Kidney (tissue), 14 donors: ENCODE results near the gene COLGALT1. TPM values are rescaled to one million over a fixed set of nuclear protein-coding genes. Genes with fewer than 3 reads are reported as not detected.

Experiments used
- DNase-seq, 5 donors: peaks; one replicate each; pipeline ENCODE4 v3.0.0-alpha.2; 2013 to 2020
- FAIRE-seq: peaks from 2 replicates; lab custom pipeline; 2012; peaks lifted over from hg19 to GRCh38; lab: Jason Lieb, UNC
- H3K27ac ChIP-seq, 2 donors: one replicate each; pipeline ENCODE4 v1.7.0; 2013; ENCODE audit warnings: low read depth in 2 of 2, low read length in 2 of 2, inconsistent platforms in 1 of 2
- H3K27me3 ChIP-seq: one replicate; pipeline ENCODE4 v1.7.1; 2013; ENCODE audit warnings: low read length, inconsistent platforms; ENCODE audit not compliant: control insufficient read depth, insufficient read depth
- H3K36me3 ChIP-seq, 3 donors: one replicate each; pipeline versions ENCODE4 v1.7.0 to v1.7.1; 2013; ENCODE audit warnings: low read length in 3 of 3, control low read depth in 1 of 3, inconsistent platforms in 1 of 3; ENCODE audit not compliant: insufficient read depth in 3 of 3, control insufficient read depth in 2 of 3
- H3K4me1 ChIP-seq, 3 donors: one replicate each; pipeline versions ENCODE4 v1.7.0 to v1.7.1; 2013; ENCODE audit warnings: low read length in 3 of 3, inconsistent platforms in 1 of 3, low read depth in 1 of 3; ENCODE audit not compliant: control insufficient read depth in 2 of 3, insufficient read depth in 2 of 3
- H3K4me3 ChIP-seq, 3 donors: one replicate each; pipeline versions ENCODE4 v1.7.0 to v1.8.1; 2013; ENCODE audit warnings: low read length in 3 of 3, control low read depth in 1 of 3, inconsistent platforms in 1 of 3
- H3K9ac ChIP-seq, 3 donors: one replicate each; pipeline versions ENCODE4 v1.7.0 to v1.7.1; 2013; ENCODE audit warnings: low read length in 3 of 3, control low read depth in 1 of 3, inconsistent platforms in 1 of 3
- H3K9me3 ChIP-seq, 3 donors: one replicate each; pipeline versions ENCODE4 v1.7.0 to v1.7.1; 2013; ENCODE audit warnings: low read length in 3 of 3, control low read depth in 1 of 3, inconsistent platforms in 1 of 3; ENCODE audit not compliant: control insufficient read depth in 2 of 3, insufficient read depth in 1 of 3
- CTCF ChIP-seq: IDR thresholded peaks from 3 replicates; pipeline ENCODE4 v1.5.1; 2012; ENCODE audit warnings: mild to moderate bottlenecking, moderate library complexity, borderline replicate concordance; ENCODE audit not compliant: insufficient read depth; ENCODE audit errors: extremely low read depth
- intact Hi-C: fragments of 100-400 bp; cut with DNase I; formaldehyde crosslinking; loops from one replicate; pipeline ENCODE4 v1.11.1; 2022
- polyA plus RNA-seq: library from polyadenylated mRNA; stranded (reverse); fragments of 350-450 nt; fragmentation: Illumina TruSeq; extraction: RNeasy Lipid Tissue Mini Kit (QIAGEN cat#74804); gene quantifications from one replicate; pipeline ENCODE4 v1.2.3, GENCODE V29; 2014; ENCODE audit warnings: low read depth, low replicate concordance; ENCODE audit not compliant: insufficient read depth
- total RNA-seq: library from RNA; stranded (reverse); fragmentation: NEBNext Ultra II Directional; extraction: Animal tissue kit (Norgen Biotek cat#: 25700); gene quantifications from one replicate; pipeline ENCODE4 v1.2.1, GENCODE V29; 2021
- donor health status: control.
- donor health status: control.
- donor health status: control.
- donor health status: control.
- donor health status: control.
- donor health status: DM: yes; HTN: yes; CAD: no.
- donor health status: Normal renal cell carcinoma (clear cell type).

The COLGALT1 gene
- total and polyA plus RNA-seq, 2 donors from 2014 or later, result 23.6 to 66.2 TPM

- no peaks in the 10 kb centered on the region for H3K9me3 ChIP-seq
- H3K27me3 ChIP-seq, result no peaks in the 10 kb centered on the region
- FAIRE-seq (no peak), DNase-seq (no peak)
- H3K4me1 ChIP-seq, result no peaks in the 10 kb centered on the region
- H3K36me3 ChIP-seq, result peaks cover 5 to 23% (median 14%) of the 10 kb centered on the region in 3 donors
- no peak overlapping the region for H3K4me3 ChIP-seq
- no peak for TF ChIP-seq CTCF
- H3K9ac ChIP-seq, result no peak overlapping the region
- intact Hi-C loops, result no loop called here
- no peak overlapping the region for H3K27ac ChIP-seq
Measured at GRCh38 chr19:17572638-17573037, 17.2 kb downstream of the COLGALT1 start.

GRCh38 chr19:17575871-17576757 is 20.7 kb downstream of the COLGALT1 start:
- H3K27ac ChIP-seq, result no peak overlapping the region
- DNase-seq (peak in 1 of 5 donors; percentile 73), FAIRE-seq (no peak)

GRCh38 chr19:17576758-17577456 is 21.5 kb downstream of the COLGALT1 start:
- peak in 4 of 5 donors; percentile 58 to 95 (median 76) for DNase-seq
- peaks cover 0 to 19% (median 13%) of the 10 kb centered on the region in 3 donors for H3K36me3 ChIP-seq

More at GRCh38 chr19:17575871-17576757, 20.7 kb downstream of the COLGALT1 start:
- no peaks in the 10 kb centered on the region for H3K9me3 ChIP-seq
- H3K4me3 ChIP-seq, result no peak overlapping the region
- no peaks in the 10 kb centered on the region for H3K4me1 ChIP-seq
- H3K36me3 ChIP-seq, result peaks cover 0 to 15% (median 8%) of the 10 kb centered on the region in 3 donors
- TF ChIP-seq CTCF, result no peak
- H3K27me3 ChIP-seq, result no peaks in the 10 kb centered on the region
- H3K9ac ChIP-seq, result no peak overlapping the region
- intact Hi-C loops, result no loop called here

More at GRCh38 chr19:17576758-17577456, 21.5 kb downstream of the COLGALT1 start:
- H3K9ac ChIP-seq, result no peak overlapping the region
- FAIRE-seq, result no peak
- intact Hi-C loops, result no loop called here
- no peak overlapping the region for H3K4me3 ChIP-seq
- H3K4me1 ChIP-seq, result no peaks in the 10 kb centered on the region
- no peak for TF ChIP-seq CTCF
- no peaks in the 10 kb centered on the region for H3K9me3 ChIP-seq
- H3K27ac ChIP-seq, result no peak overlapping the region
- no peaks in the 10 kb centered on the region for H3K27me3 ChIP-seq
